ENCODE measurements around the gene BANK1. TPM values are rescaled to one million over a fixed set of nuclear protein-coding genes. Genes with fewer than 3 reads are reported as not detected.

The BANK1 gene
- polyA plus RNA-seq, 4 donors, result 2.0 to 3.7 (median 3.5) TPM

DNA sequence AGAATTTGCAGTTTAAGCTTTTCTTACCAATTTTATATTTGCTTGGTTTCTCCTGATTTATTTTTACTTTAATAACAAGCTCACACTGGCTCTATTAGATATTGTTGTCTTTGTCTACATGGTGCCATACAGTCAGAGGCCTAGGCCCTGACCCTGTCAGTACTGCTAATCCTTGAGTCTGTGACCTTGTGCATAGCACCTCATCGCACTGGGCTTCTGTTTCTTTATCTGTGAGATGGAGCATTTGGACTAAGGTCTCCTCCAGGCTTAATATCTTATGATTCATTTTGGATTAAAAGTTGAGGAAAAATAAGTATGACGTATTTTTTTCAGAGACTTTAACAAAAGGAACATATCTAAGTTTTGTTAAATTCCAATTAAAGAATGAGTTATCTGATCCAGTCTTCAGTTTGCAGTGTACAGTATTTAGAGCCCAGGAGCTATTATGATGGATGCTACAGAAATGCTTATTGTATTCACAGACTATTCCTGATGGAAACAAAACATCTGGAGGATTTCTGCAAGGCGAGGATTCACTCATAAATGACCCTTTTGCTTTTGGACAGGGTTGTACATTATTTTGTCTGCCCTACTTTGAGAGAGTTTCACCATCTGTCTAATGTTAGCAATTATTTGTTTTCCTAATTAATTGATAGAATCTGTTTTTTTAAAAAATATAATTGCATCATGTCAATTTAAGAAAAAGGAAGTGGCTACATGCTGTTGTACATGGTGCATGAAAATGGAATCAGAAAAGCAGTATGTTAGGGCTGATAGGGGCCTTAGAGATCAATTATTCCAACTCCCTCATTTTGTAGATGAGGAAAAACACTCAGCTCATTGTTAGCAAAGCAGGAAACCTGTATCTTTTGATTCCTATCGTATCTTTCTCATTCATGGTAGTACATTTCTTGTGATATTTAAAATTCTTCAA lies 203.6 kb downstream of the BANK1 start:
- no peak for DNase-seq (ENCODE audit: low read depth in 4 of 4, low spot score in 3 of 4)

DNA sequence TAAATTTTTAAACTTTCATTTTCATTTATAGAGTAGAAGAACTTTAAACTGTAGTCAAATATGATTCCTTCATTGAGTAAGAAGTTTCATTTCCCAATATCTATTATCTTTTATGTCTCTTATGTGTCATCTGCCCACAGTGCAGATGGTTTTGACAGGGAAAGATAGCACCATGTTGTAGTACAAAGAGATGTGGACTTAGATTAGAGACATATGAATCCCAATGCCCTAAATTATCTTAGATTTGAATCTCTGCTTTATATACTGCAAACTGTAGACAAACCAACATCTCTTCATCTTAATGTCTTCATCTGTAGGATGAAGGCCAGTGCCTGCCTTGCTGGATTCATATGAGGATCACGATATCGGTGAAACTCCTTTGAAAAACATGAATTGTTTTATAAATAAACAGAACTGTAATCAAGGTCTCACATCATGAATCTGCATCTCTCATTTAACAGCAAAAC lies 217.5 kb downstream of the BANK1 start:
- no peak for DNase-seq (ENCODE audit: low read depth in 4 of 4, low spot score in 3 of 4)

DNA sequence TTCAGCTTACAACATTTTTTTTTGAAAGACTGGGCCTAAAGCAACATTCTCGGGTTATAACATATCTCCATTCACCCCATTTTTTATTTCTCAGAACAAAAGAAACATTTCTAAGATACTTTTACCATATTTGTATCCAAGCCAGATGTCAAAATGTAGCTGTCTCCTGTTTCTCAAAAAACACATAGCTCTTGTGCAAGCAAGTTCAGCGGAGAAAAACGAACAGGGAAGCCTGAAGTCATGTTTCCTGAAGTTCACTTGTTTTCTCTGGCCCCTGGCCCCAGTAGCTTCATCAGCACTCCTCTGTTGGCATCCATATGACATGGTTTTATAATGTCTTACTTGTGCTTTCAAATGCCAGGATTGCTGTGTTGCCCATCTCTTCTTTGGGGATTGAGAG lies 218.2 kb downstream of the BANK1 start:
- no peak for DNase-seq (ENCODE audit: low read depth in 4 of 4, low spot score in 3 of 4)

DNA sequence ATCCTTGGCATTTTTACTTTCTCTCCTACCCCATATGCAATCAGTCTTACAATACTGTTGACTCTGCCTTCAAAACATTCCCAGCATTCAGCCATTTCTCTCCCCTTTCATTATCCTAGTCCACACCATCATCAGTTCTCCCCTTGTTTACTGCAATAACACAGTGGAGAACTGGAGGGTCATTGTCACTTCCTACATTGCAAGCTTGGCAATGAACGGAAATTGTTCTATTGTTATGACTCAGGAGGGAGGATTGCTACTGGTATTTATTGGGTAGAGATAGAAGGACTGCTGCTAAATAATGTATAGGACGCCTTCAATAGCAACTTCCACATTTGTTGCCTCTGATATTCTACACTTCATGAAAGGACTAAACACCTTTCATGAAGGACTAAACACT lies 231.8 kb downstream of the BANK1 start:
- DNase-seq (ENCODE audit: low read depth in 4 of 4, low spot score in 3 of 4), result no peak

DNA sequence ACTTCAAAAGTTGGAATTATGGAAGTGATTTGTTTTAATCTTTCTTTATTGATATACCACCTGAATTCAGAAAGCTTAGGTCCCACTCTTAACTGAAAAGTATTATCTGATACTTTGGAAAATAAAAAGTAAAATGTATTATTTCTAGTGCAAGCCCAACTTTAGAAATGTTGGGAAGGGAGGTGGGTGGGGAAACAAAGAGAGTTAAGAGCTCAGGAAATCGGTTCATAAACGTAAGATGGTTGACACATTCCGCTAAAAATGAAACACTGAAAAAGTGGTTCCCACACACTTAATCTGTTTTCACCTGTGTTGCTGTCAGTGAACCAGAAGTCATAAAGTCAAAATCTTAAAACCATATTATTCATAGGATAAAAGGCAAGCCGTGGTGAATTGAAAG lies 237.4 kb downstream of the BANK1 start:
- DNase-seq (ENCODE audit: low read depth in 4 of 4, low spot score in 3 of 4), result no peak

DNA sequence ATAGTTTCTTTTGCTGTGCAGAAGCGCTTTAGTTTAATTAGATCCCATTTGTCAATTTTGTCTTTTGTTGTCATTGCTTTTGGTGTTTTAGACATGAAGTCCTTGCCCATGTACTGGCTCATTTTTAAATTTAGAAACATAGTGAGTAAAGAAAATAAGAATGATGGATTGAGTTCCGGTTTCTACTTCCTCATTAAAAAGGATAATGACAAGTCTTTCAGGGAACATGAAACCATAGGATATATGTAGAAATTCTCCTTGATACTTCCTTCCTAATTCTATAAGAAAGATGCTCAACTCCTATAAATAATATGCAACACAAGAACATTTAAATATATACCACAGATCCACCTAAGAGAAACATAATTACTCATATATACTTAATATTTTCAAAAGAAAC lies 240.9 kb downstream of the BANK1 start:
- no peak for DNase-seq (ENCODE audit: low read depth in 4 of 4, low spot score in 3 of 4)

DNA sequence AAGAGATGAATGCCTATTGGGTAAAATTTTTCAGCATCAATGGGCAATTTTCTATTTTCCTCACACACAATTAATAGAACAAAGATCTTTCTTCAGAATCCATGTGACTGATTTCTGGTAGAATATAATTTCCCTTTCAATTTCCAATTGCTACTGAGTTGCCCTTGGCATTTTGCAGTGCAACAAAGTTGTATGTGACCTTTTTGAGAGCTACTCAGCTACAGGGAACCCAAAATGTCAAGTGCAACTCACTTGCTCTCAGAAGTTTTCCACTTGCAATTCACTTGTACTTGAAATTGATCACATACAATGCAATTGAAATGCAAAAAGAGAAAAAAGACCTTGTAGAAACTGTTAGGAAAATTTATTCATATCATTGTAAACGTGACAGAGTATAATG lies 245.5 kb downstream of the BANK1 start:
- no peak for DNase-seq (ENCODE audit: low read depth in 4 of 4, low spot score in 3 of 4)

DNA sequence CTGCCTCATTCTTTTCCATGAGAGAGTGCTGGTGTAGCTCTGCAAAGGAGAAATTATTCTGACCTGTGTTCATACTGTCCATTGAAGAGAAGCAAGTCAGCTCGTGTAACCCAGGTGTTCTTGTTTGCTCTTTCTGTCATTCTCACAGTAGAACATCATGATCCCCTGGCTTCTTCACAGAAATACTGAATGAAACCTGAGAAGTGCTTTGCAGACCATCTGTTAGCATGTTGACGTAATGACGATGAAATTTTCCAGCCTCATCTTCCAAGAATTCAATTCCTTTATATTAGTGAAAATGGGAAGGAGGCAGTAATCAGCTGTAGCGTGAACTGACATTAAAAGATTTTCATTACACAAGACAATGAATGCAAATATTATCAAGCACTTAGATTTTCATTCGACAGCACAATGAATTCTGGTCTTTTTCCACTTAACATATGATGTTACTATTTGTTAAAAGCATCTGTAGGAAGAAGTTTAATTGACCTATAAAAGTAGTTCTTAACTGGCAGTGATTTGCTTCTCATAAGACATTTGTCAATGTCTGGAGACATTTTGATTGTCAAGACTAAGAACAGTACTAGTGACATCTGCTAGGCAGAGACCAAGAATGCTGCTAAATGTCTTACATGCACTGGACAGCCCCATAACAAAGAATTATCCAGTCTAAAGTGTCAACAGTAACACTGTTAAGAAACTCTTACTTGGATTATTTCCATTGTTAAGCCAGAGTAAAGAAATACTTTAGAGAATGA lies 246.3 kb downstream of the BANK1 start:
- DNase-seq (ENCODE audit: low read depth in 4 of 4, low spot score in 3 of 4), result no peak

DNA sequence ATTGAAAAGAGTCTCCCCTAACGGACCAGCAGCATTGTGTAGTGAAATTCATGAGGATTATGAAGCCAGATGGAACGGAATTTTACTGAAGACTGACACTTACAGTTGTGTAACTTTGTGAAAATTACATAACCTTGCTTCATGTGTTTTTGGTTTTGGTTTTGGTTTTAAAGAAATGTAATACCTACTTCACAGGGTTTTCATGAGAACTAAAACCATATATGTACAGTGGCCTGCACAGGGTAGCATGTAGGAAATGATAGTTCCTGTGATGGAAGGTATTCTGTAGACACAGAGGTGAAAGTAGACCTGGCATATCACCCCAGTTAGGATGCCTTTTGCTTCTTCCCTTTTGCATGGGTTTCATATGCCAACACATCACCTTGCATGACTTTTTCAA lies 247.0 kb downstream of the BANK1 start:
- no peak for DNase-seq (ENCODE audit: low read depth in 4 of 4, low spot score in 3 of 4)

DNA sequence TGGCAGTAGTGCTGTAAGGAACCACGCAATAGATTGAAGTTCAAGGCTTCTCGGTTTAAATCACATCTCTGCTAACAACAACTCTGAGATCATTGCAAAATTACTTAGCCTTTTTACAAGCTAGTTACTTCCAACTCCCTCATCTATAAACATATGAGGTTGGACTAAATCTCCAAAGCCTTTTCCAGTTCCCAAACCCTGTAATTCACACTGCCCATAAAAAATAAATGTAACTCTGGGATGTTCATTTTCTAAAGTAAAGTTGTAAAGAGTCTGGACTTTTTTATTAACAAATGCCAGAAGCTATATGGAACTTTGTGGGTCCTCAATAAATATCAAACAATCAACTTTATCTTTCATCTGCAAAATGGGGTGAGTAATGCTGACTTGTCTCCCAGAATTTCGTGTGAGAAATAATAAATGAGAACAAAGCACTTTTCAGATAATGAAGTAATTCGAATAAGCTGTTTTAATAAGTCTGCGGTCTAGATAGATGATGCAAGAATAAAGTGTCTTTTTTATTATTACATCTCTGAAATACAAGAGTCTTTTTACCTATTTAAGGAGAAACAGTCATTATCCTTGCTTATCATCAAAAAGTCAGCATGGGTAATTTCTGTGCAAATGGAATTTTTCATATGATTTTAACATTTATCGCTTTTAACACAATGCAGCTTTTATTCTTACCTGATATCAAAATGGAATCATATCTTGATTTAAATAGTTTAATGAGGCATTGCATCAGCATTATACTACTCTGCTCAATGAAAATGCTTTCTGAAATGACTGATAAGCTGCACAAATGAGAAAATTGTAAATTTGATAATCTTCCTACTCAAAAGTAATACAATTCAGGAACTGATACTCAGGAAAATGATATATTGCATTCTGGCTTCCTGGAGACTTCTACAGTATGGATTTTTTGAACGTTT lies 252.6 kb downstream of the BANK1 start:
- DNase-seq (ENCODE audit: low read depth in 4 of 4, low spot score in 3 of 4), result no peak

DNA sequence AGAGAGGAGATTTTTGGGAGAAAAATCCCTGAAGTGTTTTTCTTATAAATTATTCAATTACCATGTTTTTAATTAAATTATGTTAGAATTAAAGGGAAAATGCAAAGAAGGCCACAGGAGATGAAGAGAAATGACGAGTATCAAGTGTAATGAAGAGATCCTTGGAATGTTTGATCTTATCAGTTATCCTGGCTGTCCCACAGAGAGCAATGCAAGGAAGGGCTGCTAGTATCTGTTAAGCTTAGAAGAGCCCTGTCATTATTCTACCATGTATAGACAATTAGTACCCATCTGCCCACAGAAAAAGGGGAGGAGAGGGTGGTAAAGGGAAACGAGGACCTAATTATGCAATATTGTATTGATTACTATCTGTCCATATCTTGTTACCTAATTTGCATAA lies 257.1 kb downstream of the BANK1 start:
- DNase-seq (ENCODE audit: low read depth in 4 of 4, low spot score in 3 of 4), result no peak

DNA sequence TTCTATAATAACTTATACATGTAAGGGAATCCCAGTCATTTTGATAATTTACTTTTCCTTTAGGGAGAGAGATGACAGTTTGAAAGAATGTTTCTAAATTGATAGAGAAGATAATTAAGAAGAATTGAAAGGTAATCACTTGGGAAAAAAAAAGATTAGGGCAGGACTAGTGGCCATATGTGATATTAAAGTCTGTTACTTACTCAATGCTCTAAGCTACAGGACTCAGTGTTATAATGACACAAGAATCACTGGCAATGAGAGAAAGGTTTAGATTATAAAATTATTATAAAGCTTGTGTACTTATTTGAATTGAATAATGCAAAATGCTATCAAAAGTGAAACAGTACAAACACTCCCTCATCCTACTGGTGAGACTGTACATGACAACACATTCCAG lies 265.3 kb downstream of the BANK1 start:
- DNase-seq (ENCODE audit: low read depth in 4 of 4, low spot score in 3 of 4), result no peak

DNA sequence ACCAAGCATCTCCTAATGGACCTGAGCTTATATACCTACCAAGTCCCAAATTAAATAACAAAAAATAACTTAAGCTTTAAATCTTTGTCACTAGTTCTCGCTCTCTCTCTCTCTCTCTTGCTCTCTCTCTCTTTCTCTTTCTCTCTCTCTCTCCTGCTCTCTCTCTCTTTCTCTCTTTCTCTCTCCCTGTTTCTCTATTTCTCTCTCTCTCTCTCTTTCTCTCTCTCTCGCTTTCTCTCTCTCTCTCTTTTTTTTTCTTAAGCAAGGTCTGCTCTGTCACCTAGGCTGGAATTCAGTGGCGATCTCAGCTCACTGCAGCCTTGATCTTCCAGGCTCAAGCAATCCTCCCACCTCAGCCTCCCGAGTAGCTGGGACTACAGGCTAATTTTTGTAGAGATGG lies 266.6 kb downstream of the BANK1 start:
- DNase-seq (ENCODE audit: low read depth in 4 of 4, low spot score in 3 of 4), result no peak

DNA sequence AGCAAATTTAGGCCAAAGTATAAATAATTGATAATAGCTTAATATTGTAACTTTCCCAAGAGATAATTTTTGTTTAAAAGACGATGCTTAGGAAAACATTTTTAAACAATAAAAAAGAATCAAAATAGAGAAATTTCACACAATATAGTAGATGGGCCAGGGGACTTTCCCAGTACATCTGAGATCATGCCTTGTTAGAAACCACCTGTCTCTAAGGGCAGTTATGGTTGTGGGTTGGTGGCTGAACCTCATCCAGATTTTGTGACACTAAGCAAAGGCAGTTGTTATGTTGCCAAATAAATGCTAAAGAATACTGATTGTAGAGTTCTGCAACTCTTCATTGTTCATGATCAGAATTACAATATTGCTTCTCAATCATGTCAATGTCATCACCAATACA lies 270.6 kb downstream of the BANK1 start:
- DNase-seq (ENCODE audit: low read depth in 4 of 4, low spot score in 3 of 4), result no peak

DNA sequence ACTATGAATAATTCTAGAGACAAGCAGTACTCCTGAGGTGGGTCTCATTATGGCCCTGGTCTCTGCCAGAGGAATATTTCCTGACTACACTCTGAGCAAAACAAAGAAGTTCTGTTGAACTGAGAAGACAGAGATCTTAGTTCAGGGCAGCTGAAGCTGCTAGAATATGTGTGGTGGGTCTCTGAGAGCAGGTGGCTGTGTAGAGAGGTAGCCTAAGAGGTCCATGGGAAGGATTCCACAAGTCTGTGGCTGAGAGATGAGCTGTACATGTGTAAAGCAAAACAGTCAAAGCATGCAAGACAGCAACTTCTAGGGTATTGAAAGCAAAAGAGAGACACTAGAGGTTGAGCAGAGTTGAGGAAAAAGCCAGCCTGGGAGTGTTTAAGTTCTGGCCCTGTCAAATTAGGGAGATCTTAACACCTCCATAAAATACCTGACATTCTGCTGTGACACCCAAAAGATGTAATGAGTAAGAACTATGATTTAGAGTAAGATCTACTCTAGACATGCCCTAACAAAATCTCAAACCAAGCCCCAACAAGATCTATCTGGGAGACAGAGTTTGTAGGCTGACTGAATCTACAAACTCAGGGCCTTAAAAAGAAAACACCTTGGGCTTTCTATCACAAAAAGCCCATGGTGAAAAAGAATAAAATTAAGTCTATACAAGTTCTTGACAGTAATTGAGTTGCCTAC lies 274.4 kb downstream of the BANK1 start:
- no peak for DNase-seq (ENCODE audit: low read depth in 4 of 4, low spot score in 3 of 4)

DNA sequence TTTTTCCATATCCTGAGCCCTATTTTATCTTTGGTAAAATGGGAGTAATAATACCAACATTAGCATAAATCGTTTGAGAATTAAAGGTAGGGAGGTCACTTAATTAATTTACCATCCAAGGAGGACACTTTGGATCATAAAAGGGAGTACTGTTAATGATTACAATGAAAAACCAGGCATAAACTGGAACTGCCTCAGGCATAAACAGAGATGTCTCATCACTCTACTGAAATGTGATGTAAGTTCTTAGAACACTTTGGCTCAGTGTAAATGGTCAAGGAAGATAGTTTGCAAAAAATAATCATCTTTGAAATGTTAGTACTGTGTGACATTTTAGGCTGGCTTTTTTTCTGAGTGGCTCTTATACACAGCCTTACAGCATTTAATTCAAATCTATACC lies 286.1 kb downstream of the BANK1 start:
- no peak for DNase-seq (ENCODE audit: low read depth in 4 of 4, low spot score in 3 of 4)

DNA sequence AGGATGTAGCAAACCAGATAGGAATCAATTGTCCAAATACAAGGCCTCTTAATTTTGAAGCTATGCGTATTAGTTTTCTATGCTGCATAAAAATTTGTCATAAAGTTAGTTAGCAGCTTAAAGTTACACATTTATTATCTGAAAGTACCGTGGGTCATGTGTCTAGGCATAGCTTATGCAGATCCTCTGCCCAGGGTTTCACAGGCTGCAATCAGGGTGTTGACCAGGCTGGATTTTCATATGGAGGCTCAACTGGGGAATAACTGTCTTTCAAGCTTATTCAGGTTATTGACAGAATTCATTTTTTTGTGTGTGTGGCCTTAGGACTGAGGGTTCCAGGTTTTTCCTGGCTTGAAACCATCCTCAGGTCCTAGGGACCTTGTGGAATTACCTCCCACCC lies 289.7 kb downstream of the BANK1 start:
- DNase-seq (ENCODE audit: low read depth in 4 of 4, low spot score in 3 of 4), result no peak

DNA sequence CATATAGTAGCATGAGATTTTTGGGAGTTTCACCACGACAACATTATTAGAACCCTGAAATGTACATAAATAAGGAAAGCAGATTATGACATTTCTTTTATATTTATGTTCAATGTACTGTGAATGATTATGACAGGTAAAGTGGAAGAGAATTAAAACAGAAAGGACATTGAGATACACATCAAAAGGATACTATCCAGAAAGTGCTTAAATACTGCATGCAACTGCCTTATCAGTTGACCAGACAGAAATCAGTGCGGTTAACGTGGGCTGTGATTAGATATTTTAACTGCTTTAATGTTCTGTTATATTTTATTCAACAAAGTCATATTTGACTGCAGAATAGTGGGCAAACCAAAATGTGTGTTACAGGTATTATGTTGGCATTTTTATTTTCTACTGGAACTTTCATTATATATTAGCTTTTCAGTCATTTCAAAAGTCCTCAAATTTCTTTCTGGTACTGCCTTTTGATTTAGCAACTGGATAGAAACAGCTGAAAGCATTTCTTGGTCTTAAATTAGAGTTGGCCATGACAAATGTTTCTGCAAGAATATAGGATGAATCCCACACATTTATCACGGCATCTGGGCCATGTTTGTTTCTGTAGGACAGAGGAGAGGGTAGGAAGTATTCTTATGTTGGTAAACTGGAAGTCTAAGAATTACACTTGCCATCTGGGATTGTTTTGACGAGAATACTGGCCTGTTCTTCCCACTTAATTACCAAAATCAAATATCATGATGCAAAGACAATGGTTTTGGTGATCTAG lies 299.5 kb downstream of the BANK1 start:
- DNase-seq (ENCODE audit: low read depth in 4 of 4, low spot score in 3 of 4), result no peak

DNA sequence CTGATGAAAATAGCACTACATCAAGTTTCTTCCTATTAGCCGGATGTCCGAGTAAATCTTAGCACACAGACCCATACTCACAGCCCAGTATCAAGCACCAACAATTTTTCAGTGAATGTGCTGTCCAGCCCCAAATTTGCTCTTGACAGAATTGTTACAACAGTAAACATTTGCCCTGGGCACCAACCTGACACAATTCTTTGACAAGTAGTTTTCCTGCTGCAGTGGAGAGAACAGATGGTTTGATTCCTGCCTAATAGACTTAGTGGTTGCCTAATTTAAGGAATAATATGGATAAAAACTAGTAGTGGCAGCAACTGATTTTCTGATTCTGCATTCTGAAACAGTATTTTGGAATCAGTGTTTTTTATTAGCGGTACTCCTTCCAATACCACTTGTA lies 301.1 kb downstream of the BANK1 start:
- DNase-seq (ENCODE audit: low read depth in 4 of 4, low spot score in 3 of 4), result no peak

Data from right renal pelvis (tissue), 4 donors.